ELR (cell line): ENCODE results near the gene SGPL1.

Experiments used
- DNase-seq: peaks from one replicate; pipeline ENCODE4 v3.0.0-alpha.2; 2015; ENCODE audit warnings: low read depth

SGPL1 gene

GRCh38 chr10:70810967-70811366, 4.8 kb upstream of the SGPL1 start:
- DNase-seq, result no peak

GRCh38 chr10:70811881-70812280, 3.9 kb upstream of the SGPL1 start:
- no peak for DNase-seq

- DNase-seq, result no peak
These were observed 2.9 kb upstream of the SGPL1 start for GRCh38 chr10:70812814-70813213.

GRCh38 chr10:70814126-70814525, 1.6 kb upstream of the SGPL1 start:
- no peak for DNase-seq

- peak; percentile 89 for DNase-seq
These were observed 609 bp downstream of the SGPL1 start for GRCh38 chr10:70816220-70816894.

- DNase-seq, result no peak
These were observed 5.4 kb downstream of the SGPL1 start for GRCh38 chr10:70820976-70821750.

GRCh38 chr10:70822076-70822820, 6.5 kb downstream of the SGPL1 start:
- DNase-seq, result no peak

- DNase-seq, result peak; percentile 77
These were observed 11.5 kb downstream of the SGPL1 start for GRCh38 chr10:70827086-70827757.

- DNase-seq, result no peak
These were observed 13.2 kb downstream of the SGPL1 start for GRCh38 chr10:70828923-70829322.

GRCh38 chr10:70829543-70829942, 13.8 kb downstream of the SGPL1 start:
- DNase-seq, result no peak

- DNase-seq, result peak; percentile 63
These were observed 14.4 kb downstream of the SGPL1 start for GRCh38 chr10:70830164-70830563.

GRCh38 chr10:70832221-70832620, 16.5 kb downstream of the SGPL1 start:
- DNase-seq, result no peak

- peak; percentile 95 for DNase-seq
These were observed 17.2 kb downstream of the SGPL1 start for GRCh38 chr10:70832852-70833528.

- no peak for DNase-seq
These were observed 17.9 kb downstream of the SGPL1 start for GRCh38 chr10:70833601-70834000.

- no peak for DNase-seq
These were observed 18.3 kb downstream of the SGPL1 start for GRCh38 chr10:70834021-70834420.

- no peak for DNase-seq
These were observed 18.8 kb downstream of the SGPL1 start for GRCh38 chr10:70834441-70835151.

GRCh38 chr10:70836319-70836718, 20.6 kb downstream of the SGPL1 start:
- DNase-seq, result no peak

GRCh38 chr10:70837660-70838059, 21.9 kb downstream of the SGPL1 start:
- no peak for DNase-seq

- no peak for DNase-seq
These were observed 22.6 kb downstream of the SGPL1 start for GRCh38 chr10:70838270-70838805.

- no peak for DNase-seq
These were observed 25.1 kb downstream of the SGPL1 start for GRCh38 chr10:70840836-70841235.

GRCh38 chr10:70843333-70843732, 27.6 kb downstream of the SGPL1 start:
- no peak for DNase-seq
